ENCODE data around the gene PLCH2.

DNA sequence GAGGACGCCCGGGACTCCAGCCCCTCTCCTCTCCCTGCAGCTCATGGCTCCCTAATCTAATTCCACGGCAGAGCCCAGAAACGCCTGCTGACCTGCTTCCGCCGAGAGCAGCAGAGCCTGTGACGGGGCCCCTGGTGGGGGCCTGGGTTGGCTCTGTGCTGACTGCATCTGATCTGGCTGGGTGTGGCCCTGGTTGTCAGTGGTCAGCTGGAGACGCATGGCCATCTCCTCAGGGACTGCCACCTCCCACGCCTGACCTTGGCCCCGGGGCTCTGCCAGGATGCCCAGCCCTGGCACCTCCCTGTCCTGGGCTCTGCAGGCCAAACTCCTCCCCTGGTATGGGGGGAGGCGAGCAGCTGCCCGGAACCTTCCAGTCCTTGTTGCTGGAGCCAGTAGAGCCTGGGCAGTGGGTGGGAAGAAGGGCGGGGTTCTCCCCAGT is 1.1 kb upstream of the PLCH2 start:
- TF ChIP-seq, protein P1, sequence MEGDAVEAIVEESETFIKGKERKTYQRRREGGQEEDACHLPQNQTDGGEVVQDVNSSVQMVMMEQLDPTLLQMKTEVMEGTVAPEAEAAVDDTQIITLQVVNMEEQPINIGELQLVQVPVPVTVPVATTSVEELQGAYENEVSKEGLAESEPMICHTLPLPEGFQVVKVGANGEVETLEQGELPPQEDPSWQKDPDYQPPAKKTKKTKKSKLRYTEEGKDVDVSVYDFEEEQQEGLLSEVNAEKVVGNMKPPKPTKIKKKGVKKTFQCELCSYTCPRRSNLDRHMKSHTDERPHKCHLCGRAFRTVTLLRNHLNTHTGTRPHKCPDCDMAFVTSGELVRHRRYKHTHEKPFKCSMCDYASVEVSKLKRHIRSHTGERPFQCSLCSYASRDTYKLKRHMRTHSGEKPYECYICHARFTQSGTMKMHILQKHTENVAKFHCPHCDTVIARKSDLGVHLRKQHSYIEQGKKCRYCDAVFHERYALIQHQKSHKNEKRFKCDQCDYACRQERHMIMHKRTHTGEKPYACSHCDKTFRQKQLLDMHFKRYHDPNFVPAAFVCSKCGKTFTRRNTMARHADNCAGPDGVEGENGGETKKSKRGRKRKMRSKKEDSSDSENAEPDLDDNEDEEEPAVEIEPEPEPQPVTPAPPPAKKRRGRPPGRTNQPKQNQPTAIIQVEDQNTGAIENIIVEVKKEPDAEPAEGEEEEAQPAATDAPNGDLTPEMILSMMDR (conservative IDR thresholded peaks at IDR 0.05; ENCODE audit: low read depth, low read length) = no peak
- TF ChIP-seq EZH2phosphoT487 (IDR thresholded peaks at IDR 0.05; ENCODE audit: borderline replicate concordance, low read length) (no peak), EZH2 (IDR thresholded peaks at IDR 0.05; ENCODE audit: low read length, unreplicated experiment) (no peak)

All from PC-3 (cell line).